Karpas-422 (cell line): ENCODE results near the gene CLCN2. TPM values are rescaled to one million over a fixed set of nuclear protein-coding genes. Genes with fewer than 3 reads are reported as not detected.

Experiments
- DNase-seq: peaks from one replicate; pipeline ENCODE4 v3.0.0-alpha.2; 2015
- H2AFZ ChIP-seq: fragments of 200-600 bp; sonication (generic); 2 replicates; pipeline ENCODE4 v1.6.1; 2014; ENCODE audit warnings: antibody characterized with exemption, low read length, mixed read lengths
- H3K27ac ChIP-seq: fragments of 200-600 bp; sonication (generic); 2 replicates; pipeline ENCODE4 v1.5.1; 2014; ENCODE audit warnings: mild to moderate bottlenecking, low read length, moderate library complexity
- H3K27me3 ChIP-seq: fragments of 200-600 bp; sonication (generic); 2 replicates; pipeline ENCODE4 v1.6.1; 2014; ENCODE audit warnings: low read length, mixed read lengths
- H3K36me3 ChIP-seq: fragments of 200-600 bp; sonication (generic); 2 replicates; pipeline ENCODE4 v1.6.1; 2014; ENCODE audit warnings: low read length, mixed read lengths; ENCODE audit not compliant: insufficient read depth
- H3K4me1 ChIP-seq: fragments of 200-600 bp; sonication (generic); 2 replicates; pipeline ENCODE4 v1.6.1; 2014; ENCODE audit warnings: mild to moderate bottlenecking, low read length, mixed read lengths
- H3K4me2 ChIP-seq: fragments of 200-600 bp; sonication (generic); 2 replicates; pipeline ENCODE4 v1.6.1; 2014; ENCODE audit warnings: low read length, low read depth, mild to moderate bottlenecking; ENCODE audit not compliant: poor library complexity, severe bottlenecking
- H3K4me3 ChIP-seq: fragments of 200-600 bp; sonication (generic); 2 replicates; pipeline ENCODE4 v1.5.1; 2014; ENCODE audit warnings: mild to moderate bottlenecking, antibody characterized with exemption, low read length, mixed read lengths
- H3K79me2 ChIP-seq: fragments of 200-600 bp; sonication (generic); 2 replicates; pipeline ENCODE4 v1.6.1; 2014; ENCODE audit warnings: mild to moderate bottlenecking, low read length, mixed read lengths
- H3K9ac ChIP-seq: fragments of 200-600 bp; sonication (generic); 2 replicates; pipeline ENCODE4 v1.6.0; 2014; ENCODE audit warnings: low read length
- H3K9me2 ChIP-seq: fragments of 200-600 bp; sonication (generic), shearing (Covaris generic); replicated peaks from 2 replicates; pipeline ENCODE4 v1.6.0; 2014; ENCODE audit warnings: mild to moderate bottlenecking, low read length, moderate library complexity; ENCODE audit not compliant: insufficient read depth
- H3K9me3 ChIP-seq: fragments of 300-700, 200-600 bp; sonication (generic); 2 replicates; pipeline ENCODE4 v1.6.1; 2014; ENCODE audit warnings: low read length, mixed read lengths
- H4K20me1 ChIP-seq: fragments of 200-600 bp; sonication (generic); 2 replicates; pipeline ENCODE4 v1.6.1; 2014; ENCODE audit warnings: mild to moderate bottlenecking, antibody characterized with exemption, low read length, low read depth; ENCODE audit not compliant: insufficient read depth
- total RNA-seq: library from RNA; depleted of rRNA; stranded (reverse); fragments of >200 nt; shearing (Covaris generic); gene quantifications from 2 replicates; pipeline ENCODE4 v1.2.3, GENCODE V29; 2014; ENCODE audit warnings: low replicate concordance

The CLCN2 gene
- total RNA-seq, 1 experiment from 2014 or later: 4.4 TPM

DNA sequence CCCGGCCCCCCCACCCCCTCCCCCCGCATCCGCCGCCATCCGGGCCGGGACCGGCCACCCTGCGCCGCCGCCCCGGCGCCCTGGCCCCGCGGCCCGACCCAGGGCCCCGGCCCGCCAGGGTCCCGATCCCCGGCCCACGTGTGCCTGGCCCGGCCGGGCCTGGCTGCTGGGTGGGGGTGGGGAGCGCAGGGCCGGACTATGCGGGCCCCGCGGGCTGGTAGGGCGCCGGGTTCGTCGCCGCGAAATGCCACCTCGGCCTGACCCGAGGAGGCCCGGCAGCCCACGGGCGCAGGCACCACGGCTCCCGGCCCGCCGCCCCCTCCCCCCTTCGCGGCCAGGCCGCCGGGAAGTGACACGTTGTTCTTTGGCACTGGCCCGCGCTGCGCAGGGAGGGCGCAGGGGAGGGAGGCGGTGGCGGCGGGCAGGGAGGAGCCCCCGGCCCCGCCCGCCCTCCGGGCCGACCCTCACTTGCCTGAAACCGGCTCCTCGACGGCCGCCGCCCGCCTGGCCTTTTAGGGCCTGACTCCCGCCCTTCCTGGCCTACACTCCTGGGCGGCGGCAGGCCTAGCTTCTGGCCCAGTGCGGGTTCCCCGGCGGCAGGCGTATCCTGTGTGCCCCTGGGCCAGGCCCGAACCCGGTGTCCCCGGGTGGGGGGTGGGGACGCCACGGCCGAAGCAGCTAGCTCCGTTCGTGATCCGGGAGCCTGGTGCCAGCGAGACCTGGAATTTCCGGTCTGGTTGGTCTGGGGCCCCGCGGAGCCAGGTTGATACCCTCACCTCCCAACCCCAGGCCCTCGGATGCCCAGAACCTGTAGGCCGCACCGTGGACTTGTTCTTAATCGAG lies 46.5 kb downstream of the CLCN2 start:
- Histone ChIP-seq H3K79me2 (peaks cover 52% of the 10 kb centered on the region), H2AFZ (no peak overlapping the region), H3K36me3 (peaks cover 44% of the 10 kb centered on the region), H3K4me1 (peaks cover 32% of the 10 kb centered on the region), H3K27ac (peak overlapping the region; percentile 86), H3K9me3 (no peaks in the 10 kb centered on the region), H3K27me3 (no peaks in the 10 kb centered on the region), H4K20me1 (peaks cover 49% of the 10 kb centered on the region), H3K9me2 (no peaks in the 10 kb centered on the region), H3K4me3 (peak overlapping the region; percentile 98), H3K4me2 (peak overlapping the region; percentile 95), H3K9ac (peak overlapping the region; percentile 99)
- peak; percentile 83 for DNase-seq

DNA sequence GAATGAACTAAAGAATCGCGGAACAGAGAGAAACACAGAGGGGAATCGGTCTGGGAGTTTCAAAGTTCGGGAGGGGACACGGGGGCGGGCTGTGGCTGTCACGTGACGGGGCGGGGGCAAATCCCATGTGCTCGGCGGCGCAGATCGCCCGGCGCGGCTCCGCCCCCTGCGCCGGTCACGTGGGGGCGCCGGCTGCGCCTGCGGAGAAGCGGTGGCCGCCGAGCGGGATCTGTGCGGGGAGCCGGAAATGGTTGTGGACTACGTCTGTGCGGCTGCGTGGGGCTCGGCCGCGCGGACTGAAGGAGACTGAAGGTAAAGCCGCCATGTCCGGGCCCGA lies 47.1 kb downstream of the CLCN2 start, which contains the start of gene EIF4G1:
EIF4G1 (plus strand) TSS at position 244 of the 337 bp plus-strand sequence. CDS start 1,191 bp downstream, outside the sequence.
- H2AFZ ChIP-seq: peak within 1 kb of the TSS; percentile 73; the same call in 1 of the 2 replicates
- H3K9me3 ChIP-seq: no peaks in the 10 kb centered on the region
- H3K4me3 ChIP-seq: peak within 1 kb of the TSS; percentile 98
- peaks cover 32% of the 10 kb centered on the region for H3K4me1 ChIP-seq
- H3K9ac ChIP-seq: peak within 1 kb of the TSS; percentile 99
- no peaks in the 10 kb centered on the region for H3K9me2 ChIP-seq
- DNase-seq: peak; percentile 98
- H3K4me2 ChIP-seq: peak within 1 kb of the TSS; percentile 95
- H3K36me3 ChIP-seq: peaks cover 39% of the 10 kb centered on the region
- peaks cover 47% of the 10 kb centered on the region for H3K79me2 ChIP-seq
- no peaks in the 10 kb centered on the region for H3K27me3 ChIP-seq
- peaks cover 44% of the 10 kb centered on the region for H4K20me1 ChIP-seq
- peak within 1 kb of the TSS; percentile 86 for H3K27ac ChIP-seq

DNA sequence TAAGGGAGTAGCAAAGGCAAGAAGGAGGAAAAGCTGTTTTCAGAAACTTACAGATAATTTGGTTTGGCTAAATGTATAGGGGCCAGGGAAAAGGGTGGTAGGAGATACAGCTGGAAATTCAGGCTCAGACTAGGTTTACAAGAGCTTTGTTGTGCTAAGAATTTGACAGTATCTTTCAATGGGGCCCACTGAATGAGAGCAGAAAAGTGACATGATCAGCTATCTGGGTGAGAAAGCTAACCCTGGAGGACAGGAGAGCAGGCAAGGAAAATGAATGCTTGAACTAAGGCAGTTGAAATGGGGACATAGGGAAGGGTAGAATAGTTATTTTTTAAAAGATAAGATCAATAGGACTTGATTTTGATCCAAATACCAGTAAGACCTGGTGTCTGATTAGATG lies 49.8 kb downstream of the CLCN2 start:
- peaks cover 28% of the 10 kb centered on the region for H3K36me3 ChIP-seq
- peaks cover 20% of the 10 kb centered on the region for H3K79me2 ChIP-seq
- no peak overlapping the region for H2AFZ ChIP-seq
- H3K4me3 ChIP-seq: no peak overlapping the region
- H3K9me3 ChIP-seq: no peaks in the 10 kb centered on the region
- no peaks in the 10 kb centered on the region for H3K9me2 ChIP-seq
- peaks cover 17% of the 10 kb centered on the region for H4K20me1 ChIP-seq
- H3K27ac ChIP-seq: 0 out of 2 replicates have a peak overlapping the region, but pooled peaks have one; percentile 1
- no peak for DNase-seq
- peaks cover 15% of the 10 kb centered on the region for H3K4me1 ChIP-seq
- H3K4me2 ChIP-seq: no peak overlapping the region
- H3K9ac ChIP-seq: no peak overlapping the region
- H3K27me3 ChIP-seq: no peaks in the 10 kb centered on the region

DNA sequence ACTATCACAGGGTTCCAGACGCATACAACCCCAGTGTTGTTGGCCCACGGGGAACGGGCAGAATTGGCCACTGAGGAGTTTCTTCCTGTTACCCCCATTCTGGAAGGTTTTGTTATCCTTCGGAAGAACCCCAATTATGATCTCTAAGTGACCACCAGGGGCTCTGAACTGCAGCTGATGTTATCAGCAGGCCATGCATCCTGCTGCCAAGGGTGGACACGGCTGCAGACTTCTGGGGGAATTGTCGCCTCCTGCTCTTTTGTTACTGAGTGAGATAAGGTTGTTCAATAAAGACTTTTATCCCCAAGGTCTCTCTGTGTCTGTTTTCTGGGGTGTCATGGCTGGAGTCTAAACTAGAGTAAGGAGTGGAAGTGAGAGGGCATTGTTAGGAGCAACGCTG lies 52.7 kb downstream of the CLCN2 start:
- Histone ChIP-seq H3K27me3 (no peaks in the 10 kb centered on the region), H3K27ac (no peak overlapping the region), H3K4me2 (no peak overlapping the region), H3K9me2 (no peaks in the 10 kb centered on the region), H3K36me3 (peaks cover 41% of the 10 kb centered on the region), H3K79me2 (peaks cover 2% of the 10 kb centered on the region), H3K9ac (no peak overlapping the region), H3K4me1 (peaks cover under 1% of the 10 kb centered on the region; the same call in 1 of the 2 replicates), H3K9me3 (no peaks in the 10 kb centered on the region), H2AFZ (no peak overlapping the region), H4K20me1 (no peaks in the 10 kb centered on the region), H3K4me3 (no peak overlapping the region)
- DNase-seq: peak; percentile 37

DNA sequence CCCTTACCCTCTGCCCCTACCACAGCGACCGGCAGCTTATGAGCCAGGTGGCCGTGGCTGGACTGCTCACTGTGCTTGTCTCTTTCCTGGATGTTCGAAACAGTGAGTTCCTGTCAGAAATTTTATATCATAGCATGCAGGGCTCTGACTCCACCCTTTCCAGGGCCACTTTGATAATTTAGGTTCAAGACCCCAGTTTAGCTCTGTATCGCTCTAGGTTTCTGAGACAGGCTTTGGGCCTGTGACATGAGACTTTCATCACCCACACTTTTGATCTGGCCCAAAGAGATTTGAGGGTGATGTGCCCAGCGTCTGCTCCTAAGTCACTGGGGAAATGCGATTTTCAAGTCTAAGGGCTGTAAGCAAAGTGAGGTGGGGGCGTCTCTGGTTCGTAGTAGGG lies 53.5 kb downstream of the CLCN2 start:
- DNase-seq: no peak
- no peak overlapping the region for H2AFZ ChIP-seq
- no peaks in the 10 kb centered on the region for H3K9me3 ChIP-seq
- H4K20me1 ChIP-seq: no peaks in the 10 kb centered on the region
- no peaks in the 10 kb centered on the region for H3K9me2 ChIP-seq
- peaks cover 49% of the 10 kb centered on the region for H3K36me3 ChIP-seq
- H3K9ac ChIP-seq: no peak overlapping the region
- no peaks in the 10 kb centered on the region for H3K27me3 ChIP-seq
- H3K4me2 ChIP-seq: no peak overlapping the region
- H3K4me3 ChIP-seq: no peak overlapping the region
- peaks cover 5% of the 10 kb centered on the region for H3K79me2 ChIP-seq
- no peaks in the 10 kb centered on the region for H3K4me1 ChIP-seq
- no peak overlapping the region for H3K27ac ChIP-seq

DNA sequence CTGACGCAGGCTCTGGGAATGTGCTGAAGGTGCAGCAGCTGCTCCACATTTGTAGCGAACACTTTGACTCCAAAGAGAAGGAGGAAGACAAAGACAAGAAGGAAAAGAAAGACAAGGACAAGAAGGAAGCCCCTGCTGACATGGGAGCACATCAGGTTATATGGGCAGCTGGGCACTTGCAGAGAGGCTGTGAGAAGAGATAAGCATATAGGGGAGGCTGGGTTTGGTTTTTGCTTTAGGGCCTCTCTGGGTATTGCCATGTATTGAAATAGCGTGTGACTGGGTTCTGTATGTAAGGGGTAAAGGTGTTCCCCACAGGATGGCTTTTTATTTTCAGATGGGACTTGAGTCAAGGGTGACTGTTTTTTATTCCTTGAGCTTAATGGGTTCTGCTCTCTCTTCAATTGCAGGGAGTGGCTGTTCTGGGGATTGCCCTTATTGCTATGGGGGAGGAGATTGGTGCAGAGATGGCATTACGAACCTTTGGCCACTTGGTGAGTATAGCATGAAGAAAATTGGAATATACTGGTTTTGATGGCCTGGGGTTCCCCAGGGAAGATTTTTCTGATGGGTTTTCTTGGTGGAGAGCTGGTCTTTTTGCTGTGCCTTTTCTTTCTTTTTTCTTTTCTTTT lies 54.9 kb downstream of the CLCN2 start:
- Histone ChIP-seq H3K9me3 (no peaks in the 10 kb centered on the region), H3K4me3 (no peak overlapping the region), H4K20me1 (no peaks in the 10 kb centered on the region), H3K4me2 (no peak overlapping the region), H3K9ac (no peak overlapping the region), H3K27ac (no peak overlapping the region), H3K27me3 (no peaks in the 10 kb centered on the region), H3K79me2 (peaks cover 13% of the 10 kb centered on the region), H3K9me2 (no peaks in the 10 kb centered on the region), H2AFZ (no peak overlapping the region), H3K36me3 (peaks cover 63% of the 10 kb centered on the region), H3K4me1 (no peaks in the 10 kb centered on the region)
- no peak for DNase-seq

DNA sequence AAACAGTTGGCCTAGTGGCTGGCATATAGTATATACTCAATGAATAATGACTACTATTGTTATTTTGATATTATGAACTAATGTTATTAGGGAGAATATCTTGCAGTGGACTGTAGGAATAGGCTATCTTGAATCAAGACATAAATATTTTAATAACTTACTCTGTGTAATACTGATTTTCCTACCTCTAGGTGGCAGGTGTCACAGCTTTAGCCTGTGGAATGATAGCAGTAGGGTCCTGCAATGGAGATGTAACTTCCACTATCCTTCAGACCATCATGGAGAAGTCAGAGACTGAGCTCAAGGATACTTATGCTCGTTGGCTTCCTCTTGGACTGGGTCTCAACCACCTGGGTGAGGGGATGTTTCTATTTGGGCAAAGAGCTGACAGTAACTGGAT lies 55.8 kb downstream of the CLCN2 start:
- Histone ChIP-seq H3K9ac (no peak overlapping the region), H3K36me3 (peaks cover 69% of the 10 kb centered on the region), H2AFZ (no peak overlapping the region), H3K9me2 (no peaks in the 10 kb centered on the region), H3K9me3 (no peaks in the 10 kb centered on the region), H3K4me2 (no peak overlapping the region), H3K4me3 (no peak overlapping the region), H3K27me3 (no peaks in the 10 kb centered on the region), H3K79me2 (peaks cover 21% of the 10 kb centered on the region), H4K20me1 (no peaks in the 10 kb centered on the region), H3K27ac (no peak overlapping the region), H3K4me1 (peaks cover 3% of the 10 kb centered on the region)
- DNase-seq: peak; percentile 62

DNA sequence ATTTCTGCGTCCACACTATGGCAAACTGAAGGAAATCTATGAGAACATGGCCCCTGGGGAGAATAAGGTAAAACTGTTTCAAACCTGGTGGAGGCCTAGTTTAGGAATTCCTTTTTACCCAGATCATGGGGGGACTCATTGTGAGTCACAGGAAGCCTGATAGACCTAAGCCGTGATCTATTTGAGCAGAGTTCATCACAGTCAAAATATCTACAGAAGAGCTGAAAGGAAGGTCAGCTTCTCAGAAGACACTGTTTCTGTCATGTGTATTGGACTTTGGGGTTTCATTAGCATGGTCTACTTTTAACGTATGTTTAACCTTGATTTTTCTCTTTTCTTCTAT lies 61.1 kb downstream of the CLCN2 start:
- DNase-seq: no peak
- Histone ChIP-seq H3K79me2 (peaks cover 36% of the 10 kb centered on the region), H3K27ac (no peak overlapping the region), H3K27me3 (no peaks in the 10 kb centered on the region), H3K9ac (peak overlapping the region; percentile 76), H3K9me2 (no peaks in the 10 kb centered on the region), H3K9me3 (no peaks in the 10 kb centered on the region), H3K4me1 (peaks cover 16% of the 10 kb centered on the region), H3K36me3 (peaks cover 47% of the 10 kb centered on the region), H3K4me2 (peak overlapping the region; percentile 93), H2AFZ (no peak overlapping the region), H3K4me3 (peak overlapping the region; percentile 77), H4K20me1 (peaks cover 11% of the 10 kb centered on the region; the same call in 1 of the 2 replicates)
